Testis (tissue), 3 donors: ENCODE data around the gene EXOC3L1. TPM values are rescaled to one million over a fixed set of nuclear protein-coding genes. Genes with fewer than 3 reads are reported as not detected.

Experiments
- DNase-seq: peaks from one replicate; pipeline ENCODE4 v3.0.0-alpha.2; 2019
- H3K27ac ChIP-seq, 2 donors: fragments of 200-600 bp; sonication (generic); one replicate each; pipeline ENCODE4 v1.5.1; 2019
- H3K27me3 ChIP-seq: fragments of 200-600 bp; sonication (generic); one replicate; pipeline ENCODE4 v1.5.1; 2019
- H3K36me3 ChIP-seq: fragments of 200-600 bp; sonication (generic); one replicate; pipeline ENCODE4 v1.5.1; 2017; ENCODE audit warnings: low read depth; ENCODE audit errors: missing control alignments
- H3K4me1 ChIP-seq: fragments of 200-600 bp; sonication (generic); one replicate; pipeline ENCODE4 v1.5.1; 2019
- H3K4me3 ChIP-seq, 2 donors: fragments of 200-600 bp; sonication (generic); one replicate each; pipeline ENCODE4 v1.5.1; 2017 to 2019
- H3K9me3 ChIP-seq: fragments of 200-600 bp; sonication (generic); one replicate; pipeline ENCODE4 v1.5.1; 2017
- CTCF ChIP-seq, 3 experiments: fragments of 450-650 bp in 2 of 3; fragments of 200-600 bp in 1 of 3; sonication (generic) in 1 of 3; IDR thresholded peaks; one replicate each; pipeline ENCODE4 v1.5.1; 2016 to 2019; ENCODE audit warnings: antibody characterized with exemption in 3 of 3, mild to moderate bottlenecking in 2 of 3, moderate library complexity in 1 of 3
- POLR2A ChIP-seq: fragments of 450-650 bp; IDR thresholded peaks from one replicate; pipeline ENCODE4 v1.6.1; 2017; ENCODE audit warnings: antibody characterized with exemption, mild to moderate bottlenecking, moderate library complexity
- whole genome bisulfite sequencing, 2 donors: methylation state at CpG; one replicate each; pipeline ENCODE4 v1.1.5; 2018; 5-methylcytosine and 5-hydroxymethylcytosine counted together
- intact Hi-C: fragments of 100-400 bp; cut with DNase I; formaldehyde crosslinking; loops from one replicate; pipeline ENCODE4 v1.15.1; 2023; ENCODE audit warnings: low total_unique reads
- polyA plus RNA-seq: library from polyadenylated mRNA; stranded (reverse); fragments of 350-450 nt; fragmentation: Illumina TruSeq; extraction: RNeasy Lipid Tissue Mini Kit (QIAGEN cat#74804); gene quantifications from one replicate; pipeline ENCODE4 v1.2.3, GENCODE V29; 2014; ENCODE audit warnings: low read depth, low replicate concordance; ENCODE audit not compliant: insufficient read depth
- total RNA-seq, 2 donors: library from RNA; depleted of rRNA; stranded (reverse); fragments of >200 nt; gene quantifications; one replicate each; pipeline ENCODE4 v1.2.3, GENCODE V29; 2016

The EXOC3L1 gene
- total and polyA plus RNA-seq, 3 donors from 2014 or later: 2.6 to 9.0 (median 5.1) TPM

- Histone ChIP-seq H3K4me3 (peak overlapping the region; percentile 64 to 81), H3K9me3 (no peaks in the 10 kb centered on the region), H3K27me3 (no peaks in the 10 kb centered on the region), H3K4me1 (peaks cover 32% of the 10 kb centered on the region), H3K27ac (peak overlapping the region; percentile 98 to 99), H3K36me3 (no peaks in the 10 kb centered on the region)
- WGBS, 2 donors: 6 to 7% methylated on average over 18 to 41 of the region's 43 CpGs
- peak; percentile 95 for DNase-seq
- intact Hi-C loops: no loop called here
- TF ChIP-seq CTCF (IDR thresholded peaks at IDR 0.05): peak; percentile 77 to 81 (median 80)
- no peak for TF ChIP-seq POLR2A
Measured at GRCh38 chr16:67184995-67185650, 4.8 kb downstream of the EXOC3L1 start.

- TF ChIP-seq POLR2A: no peak
- no peak for TF ChIP-seq CTCF (IDR thresholded peaks at IDR 0.05)
- H3K4me3 ChIP-seq: peak overlapping the region; percentile 64 to 81
- 2 to 5% methylated on average over 40 to 57 of the region's 59 CpGs for WGBS, 2 donors
- H3K27me3 ChIP-seq: no peaks in the 10 kb centered on the region
- no peak for DNase-seq
- H3K9me3 ChIP-seq: no peaks in the 10 kb centered on the region
- intact Hi-C loops: no loop called here
- no peaks in the 10 kb centered on the region for H3K36me3 ChIP-seq
- H3K27ac ChIP-seq: peak overlapping the region; percentile 98 to 99
- H3K4me1 ChIP-seq: peaks cover 29% of the 10 kb centered on the region
Measured at GRCh38 chr16:67184453-67184994, 5.4 kb downstream of the EXOC3L1 start.

- H3K27me3 ChIP-seq: no peaks in the 10 kb centered on the region
- no peaks in the 10 kb centered on the region for H3K9me3 ChIP-seq
- peak; percentile 98 for DNase-seq
- no peaks in the 10 kb centered on the region for H3K36me3 ChIP-seq
- peaks cover 29% of the 10 kb centered on the region for H3K4me1 ChIP-seq
- 0% methylated on average over 4 to 58 of the region's 77 CpGs for WGBS, 2 donors
- H3K4me3 ChIP-seq: peak within 1 kb of the TSS; percentile 64 to 81
- no peak for TF ChIP-seq CTCF (IDR thresholded peaks at IDR 0.05)
- no peak for TF ChIP-seq POLR2A
- H3K27ac ChIP-seq: peak within 1 kb of the TSS; percentile 98 to 99
- intact Hi-C loops: no loop called here
Measured at GRCh38 chr16:67183627-67184452, 6.1 kb downstream of the EXOC3L1 start, which contains the start of gene MATCAP1. TSS of gene MATCAP1 (minus strand) at chr16:67183963. CDS start at chr16:67180610, 3,353 bp downstream.

- TF ChIP-seq POLR2A (no peak), CTCF (IDR thresholded peaks at IDR 0.05) (no peak)
- DNase-seq: no peak
- H3K27me3 ChIP-seq: no peaks in the 10 kb centered on the region
- WGBS, 2 donors: 11% methylated on average over 11 of the region's 11 CpGs
- H3K4me3 ChIP-seq: peak overlapping the region; percentile 64 to 81
- no peaks in the 10 kb centered on the region for H3K36me3 ChIP-seq
- peak overlapping the region; percentile 98 to 99 for H3K27ac ChIP-seq
- intact Hi-C loops: no loop called here
- peaks cover 29% of the 10 kb centered on the region for H3K4me1 ChIP-seq
- H3K9me3 ChIP-seq: no peaks in the 10 kb centered on the region
Measured at GRCh38 chr16:67183284-67183626, 6.7 kb downstream of the EXOC3L1 start.
